Mesenteric fat pad (tissue), 1 donor: ENCODE results near the gene PIK3C2G. TPM values are rescaled to one million over a fixed set of nuclear protein-coding genes. Genes with fewer than 3 reads are reported as not detected.
"Not testable (repeated sequence)": the region's sequence is repeated elsewhere in the genome, so short reads cannot be mapped to it uniquely, and the experiment has no call there.

ENCODE experiments used
- DNase-seq: peaks from one replicate; pipeline ENCODE4 v3.0.0-alpha.2; 2020; ENCODE audit warnings: low spot score
- long read RNA-seq: library from polyadenylated mRNA; unstranded; transcript quantifications from one replicate; pipeline ENCODE4 v2.0.0, GENCODE V29; 2020
- total RNA-seq: library from RNA; stranded (reverse); fragmentation: NEBNext Ultra II Directional; extraction: Animal tissue kit (Norgen Biotek cat#: 25700); gene quantifications from one replicate; pipeline ENCODE4 v1.2.1, GENCODE V29; 2021
- donor health status: DM: yes; HTN: yes; CAD: no.

PIK3C2G gene, protein sequence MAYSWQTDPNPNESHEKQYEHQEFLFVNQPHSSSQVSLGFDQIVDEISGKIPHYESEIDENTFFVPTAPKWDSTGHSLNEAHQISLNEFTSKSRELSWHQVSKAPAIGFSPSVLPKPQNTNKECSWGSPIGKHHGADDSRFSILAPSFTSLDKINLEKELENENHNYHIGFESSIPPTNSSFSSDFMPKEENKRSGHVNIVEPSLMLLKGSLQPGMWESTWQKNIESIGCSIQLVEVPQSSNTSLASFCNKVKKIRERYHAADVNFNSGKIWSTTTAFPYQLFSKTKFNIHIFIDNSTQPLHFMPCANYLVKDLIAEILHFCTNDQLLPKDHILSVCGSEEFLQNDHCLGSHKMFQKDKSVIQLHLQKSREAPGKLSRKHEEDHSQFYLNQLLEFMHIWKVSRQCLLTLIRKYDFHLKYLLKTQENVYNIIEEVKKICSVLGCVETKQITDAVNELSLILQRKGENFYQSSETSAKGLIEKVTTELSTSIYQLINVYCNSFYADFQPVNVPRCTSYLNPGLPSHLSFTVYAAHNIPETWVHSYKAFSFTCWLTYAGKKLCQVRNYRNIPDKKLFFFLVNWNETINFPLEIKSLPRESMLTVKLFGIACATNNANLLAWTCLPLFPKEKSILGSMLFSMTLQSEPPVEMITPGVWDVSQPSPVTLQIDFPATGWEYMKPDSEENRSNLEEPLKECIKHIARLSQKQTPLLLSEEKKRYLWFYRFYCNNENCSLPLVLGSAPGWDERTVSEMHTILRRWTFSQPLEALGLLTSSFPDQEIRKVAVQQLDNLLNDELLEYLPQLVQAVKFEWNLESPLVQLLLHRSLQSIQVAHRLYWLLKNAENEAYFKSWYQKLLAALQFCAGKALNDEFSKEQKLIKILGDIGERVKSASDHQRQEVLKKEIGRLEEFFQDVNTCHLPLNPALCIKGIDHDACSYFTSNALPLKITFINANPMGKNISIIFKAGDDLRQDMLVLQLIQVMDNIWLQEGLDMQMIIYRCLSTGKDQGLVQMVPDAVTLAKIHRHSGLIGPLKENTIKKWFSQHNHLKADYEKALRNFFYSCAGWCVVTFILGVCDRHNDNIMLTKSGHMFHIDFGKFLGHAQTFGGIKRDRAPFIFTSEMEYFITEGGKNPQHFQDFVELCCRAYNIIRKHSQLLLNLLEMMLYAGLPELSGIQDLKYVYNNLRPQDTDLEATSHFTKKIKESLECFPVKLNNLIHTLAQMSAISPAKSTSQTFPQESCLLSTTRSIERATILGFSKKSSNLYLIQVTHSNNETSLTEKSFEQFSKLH (N-terminal part only)
- 0.13 TPM for total RNA-seq
- long read RNA-seq, result 0 reads

DNA sequence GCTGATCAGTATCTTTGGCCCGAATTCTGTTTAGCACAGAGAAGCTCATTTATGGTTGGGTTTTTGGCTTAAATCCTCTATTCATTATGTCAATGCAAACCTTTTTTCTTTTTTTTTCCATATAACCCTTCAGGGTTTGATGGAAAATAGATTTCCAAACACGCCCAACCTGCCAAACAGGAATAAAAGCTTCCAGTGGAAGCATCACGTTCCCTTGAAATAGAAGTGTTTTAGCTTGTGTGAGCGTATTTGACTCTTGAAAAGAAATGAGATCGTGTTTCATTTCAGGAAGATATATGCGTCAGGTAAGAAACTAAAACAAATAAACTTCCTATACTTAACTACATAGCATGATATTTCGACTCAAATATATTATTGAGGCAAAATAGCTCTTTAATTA, at the start of gene PIK3C2G:
Gene PIK3C2G, plus strand, starts transcription at position 246 of the 400 bp plus-strand sequence. CDS start 20,564 bp downstream, outside the sequence.
- DNase-seq, result no peak

DNA sequence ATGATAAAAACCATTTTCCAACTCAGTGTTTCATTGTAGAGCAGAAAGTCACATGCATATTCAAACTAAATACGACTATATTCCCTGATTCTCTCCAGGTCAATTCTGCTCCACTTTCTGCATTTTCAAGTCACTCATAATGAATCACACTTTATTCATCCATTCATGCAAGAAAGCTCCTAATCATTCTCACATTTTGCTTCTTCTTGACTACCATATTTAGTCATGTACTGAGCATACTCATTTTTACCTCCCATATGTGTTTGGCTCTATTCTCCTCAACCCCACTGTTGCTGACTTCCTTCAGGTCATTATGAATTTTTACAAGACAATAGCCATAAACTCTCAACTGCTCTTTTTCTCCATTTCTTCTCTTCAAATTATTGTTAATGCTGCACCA, 43.4 kb upstream of the PIK3C2G start:
- no peak for DNase-seq

DNA sequence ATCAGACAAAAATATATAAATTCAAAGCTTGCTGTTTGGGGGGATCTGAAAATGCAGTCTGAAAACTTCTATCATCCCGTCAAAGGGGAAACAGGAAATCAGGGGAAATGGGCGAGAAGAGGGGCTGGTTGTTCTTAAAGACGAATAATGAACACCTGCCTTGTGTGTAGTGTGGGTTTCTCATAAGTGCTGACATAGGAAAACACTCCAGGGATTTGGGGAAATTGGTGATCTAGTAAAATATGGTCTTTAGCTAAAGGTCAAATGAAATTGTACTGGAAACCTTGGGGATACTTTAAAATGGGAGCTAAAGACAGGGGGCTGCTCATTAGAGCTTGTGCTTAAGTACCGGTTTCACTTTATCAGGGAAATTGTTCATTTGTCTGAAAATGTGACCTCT, 39.6 kb upstream of the PIK3C2G start:
- DNase-seq, result no peak

- DNase-seq, result no peak
Measured at GRCh38 chr12:18222699-18223098, 38.6 kb upstream of the PIK3C2G start.

- DNase-seq, result no peak
Measured at GRCh38 chr12:18224745-18225144, 36.6 kb upstream of the PIK3C2G start.

DNA sequence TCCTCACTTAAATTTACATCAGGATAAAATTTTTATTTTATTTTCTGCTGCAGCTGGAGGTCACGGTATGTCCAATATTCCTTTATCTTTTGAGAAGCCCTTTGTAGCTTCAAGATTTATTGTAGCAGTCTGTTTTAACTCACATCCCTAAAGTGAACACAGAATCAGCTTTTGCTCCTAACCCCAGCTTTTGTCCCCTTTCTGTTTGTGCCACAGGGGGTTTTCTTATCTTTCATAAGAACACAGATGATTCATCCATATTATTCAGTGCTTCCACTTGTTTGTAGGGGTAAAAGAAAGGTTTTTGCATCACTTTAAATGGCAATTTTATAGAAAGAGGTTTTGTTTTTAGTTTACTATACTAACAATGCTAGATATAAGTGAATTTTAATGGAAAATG, 21.8 kb upstream of the PIK3C2G start:
- no peak for DNase-seq

GRCh38 chr12:18242380-18243089, 18.8 kb upstream of the PIK3C2G start:
- DNase-seq, result no peak

DNA sequence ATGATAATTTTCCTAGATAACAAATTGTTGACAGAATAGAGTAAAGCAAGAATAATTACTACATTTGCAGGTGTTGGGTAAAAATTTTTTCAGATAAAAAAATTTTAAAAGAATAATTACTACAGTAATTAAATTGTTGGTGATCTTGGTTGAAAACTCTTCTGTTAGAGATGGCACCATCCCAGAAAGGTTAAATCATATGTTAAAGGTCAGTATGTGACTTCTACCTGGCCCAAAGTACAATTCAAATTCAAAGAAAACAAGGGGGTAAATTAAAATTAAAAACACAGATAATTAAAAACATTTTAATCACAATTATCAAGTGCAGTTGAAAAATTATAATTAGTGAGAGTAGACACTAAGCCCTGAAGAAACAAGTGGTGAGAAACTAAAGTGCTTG, 18.1 kb upstream of the PIK3C2G start:
- no peak for DNase-seq

- no peak for DNase-seq
Measured at GRCh38 chr12:18246066-18246465, 15.3 kb upstream of the PIK3C2G start.

GRCh38 chr12:18250313-18250916, 10.9 kb upstream of the PIK3C2G start:
- no peak for DNase-seq

DNA sequence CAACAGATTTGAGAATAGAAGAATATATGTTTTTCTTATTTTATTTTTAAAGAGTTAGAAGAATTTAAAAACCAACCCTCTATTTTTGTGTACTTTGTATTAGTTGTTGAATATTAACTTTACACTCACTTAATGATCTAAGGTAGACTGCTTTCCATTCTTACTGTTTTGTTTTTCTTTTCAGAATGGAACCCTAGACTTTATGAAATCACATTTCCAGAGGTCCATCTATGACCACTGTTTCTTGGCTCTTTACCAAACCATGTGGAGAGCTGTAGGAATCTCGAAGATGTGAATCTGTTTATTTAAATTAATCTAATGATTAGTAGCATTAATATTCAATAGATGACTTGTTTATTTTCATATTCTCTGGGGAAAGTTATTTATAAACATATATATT, 7.2 kb upstream of the PIK3C2G start:
- no peak for DNase-seq

DNA sequence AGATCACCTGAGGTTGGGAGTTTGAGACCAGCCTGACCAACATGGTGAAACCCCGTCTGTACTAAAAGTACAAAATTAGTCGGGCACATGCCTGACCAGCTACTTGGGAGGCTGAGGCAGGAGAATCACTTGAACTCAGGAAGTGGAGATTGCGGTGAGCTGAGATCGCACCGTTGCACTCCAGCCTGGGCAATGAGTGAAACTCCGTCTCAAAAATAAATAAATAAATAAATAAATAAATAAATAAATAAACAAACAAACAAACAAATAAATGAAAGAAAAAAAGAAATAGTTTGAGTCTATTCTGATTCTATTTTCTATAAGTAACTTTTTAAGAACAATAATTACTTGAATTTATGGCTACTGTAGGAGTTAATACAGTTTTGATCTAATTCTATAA, 6.3 kb upstream of the PIK3C2G start:
- DNase-seq, result not testable (repeated sequence)

DNA sequence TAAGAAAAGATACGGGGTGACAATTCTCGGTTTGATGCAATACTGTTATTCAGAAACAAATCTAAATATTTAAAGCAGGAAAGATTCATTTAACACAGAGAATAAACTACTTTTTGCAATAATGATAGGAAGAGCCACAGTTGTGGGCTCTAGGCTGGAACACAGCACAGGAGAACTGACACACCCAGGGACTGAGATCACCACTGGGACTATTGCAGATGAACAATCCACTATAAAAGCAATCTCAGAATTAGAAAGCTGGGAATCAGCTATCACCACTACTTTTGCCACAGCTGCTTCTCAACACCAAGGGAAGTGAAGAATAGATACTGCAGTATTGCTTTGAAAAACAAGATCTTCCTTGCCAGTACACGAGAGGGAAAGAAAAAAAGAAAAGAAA, 4.1 kb upstream of the PIK3C2G start:
- no peak for DNase-seq

- no peak for DNase-seq
Measured at GRCh38 chr12:18258929-18259328, 2.4 kb upstream of the PIK3C2G start.

- no peak for DNase-seq
Measured at GRCh38 chr12:18259906-18260682, 1.2 kb upstream of the PIK3C2G start.

DNA sequence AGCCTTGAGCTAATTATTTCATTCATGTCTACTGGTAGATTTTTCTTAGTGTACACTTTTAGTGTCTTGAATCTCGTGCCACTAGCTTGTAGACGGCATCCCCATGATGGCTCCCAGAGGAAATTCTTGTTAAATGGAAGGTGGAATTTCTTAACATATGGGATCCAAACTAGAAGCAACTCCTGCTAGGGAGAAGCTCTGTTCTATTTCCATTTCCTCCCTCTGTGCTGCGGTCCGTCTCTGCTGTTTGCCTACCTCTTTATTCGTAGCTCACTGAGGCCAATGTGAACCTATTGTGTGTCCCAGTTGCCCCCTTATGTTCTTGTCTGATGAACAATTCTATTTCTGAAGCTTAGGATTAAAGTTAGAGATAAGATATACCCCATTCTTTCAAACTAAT, 588 bp downstream of the PIK3C2G start:
- DNase-seq, result no peak

DNA sequence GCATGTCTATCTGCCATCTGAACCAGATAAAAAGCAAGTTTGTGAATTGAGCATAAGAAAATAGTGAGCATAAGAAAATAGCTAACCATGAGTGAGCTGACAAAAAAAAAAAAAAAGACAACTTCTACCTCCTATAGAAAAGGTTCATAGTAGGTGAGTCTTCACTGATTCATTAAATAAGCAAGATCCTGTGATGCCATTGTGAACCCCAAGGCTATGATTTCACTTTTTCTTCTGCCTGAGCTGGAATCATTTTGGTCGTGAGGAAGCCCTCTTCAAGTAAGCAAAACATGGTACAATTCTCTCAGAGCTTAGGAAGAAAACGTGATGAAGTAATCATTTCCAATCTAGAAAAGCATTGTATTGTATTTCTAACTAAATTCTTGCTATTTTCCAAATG, 1.2 kb downstream of the PIK3C2G start:
- no peak for DNase-seq

DNA sequence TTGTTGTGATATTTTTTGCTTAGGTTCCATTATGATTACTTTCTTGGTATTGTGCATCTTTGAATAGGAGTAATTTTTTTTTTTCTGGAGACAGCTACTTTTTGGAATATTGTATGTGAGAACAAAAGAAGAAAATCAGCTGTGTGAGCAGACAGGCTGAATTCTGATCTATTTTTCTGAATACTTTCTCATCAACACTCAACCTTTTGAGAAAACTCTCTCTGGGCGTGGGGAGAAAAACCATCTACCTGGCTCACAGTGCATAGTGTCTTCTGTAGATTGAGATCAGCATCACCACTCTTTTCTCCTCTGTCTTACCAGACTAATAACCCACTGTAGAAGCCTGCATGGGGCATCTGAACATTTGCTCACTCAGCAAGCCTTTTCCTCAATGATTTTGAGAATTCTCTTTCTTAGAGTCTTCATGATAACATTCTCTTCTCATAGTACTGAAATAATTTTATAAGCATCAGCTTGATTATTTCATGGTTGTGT, 3.3 kb downstream of the PIK3C2G start:
- DNase-seq, result no peak

- no peak for DNase-seq
Measured at GRCh38 chr12:18267427-18268099, 6.2 kb downstream of the PIK3C2G start.
